GM15510 (cell line): ENCODE data around the gene VIPR2.

Experiments used
- POLR2A ChIP-seq: IDR thresholded peaks from 3 replicates; pipeline ENCODE4 v1.6.1; 2011; ENCODE audit warnings: borderline replicate concordance; ENCODE audit not compliant: insufficient read length; ENCODE audit errors: extremely low read depth

Gene VIPR2

GRCh38 chr7:159001811-159002210 lies 142.9 kb downstream of the VIPR2 start:
- no peak for TF ChIP-seq POLR2A

- TF ChIP-seq POLR2A: no peak
Observed at GRCh38 chr7:159000859-159001435, 143.7 kb downstream of the VIPR2 start.

- no peak for TF ChIP-seq POLR2A
Observed at GRCh38 chr7:159000070-159000469, 144.6 kb downstream of the VIPR2 start.

- TF ChIP-seq POLR2A: no peak
Observed at GRCh38 chr7:158999496-158999895, 145.2 kb downstream of the VIPR2 start.

GRCh38 chr7:158997471-158997870 lies 147.2 kb downstream of the VIPR2 start:
- no peak for TF ChIP-seq POLR2A

GRCh38 chr7:158997110-158997453 lies 147.6 kb downstream of the VIPR2 start:
- TF ChIP-seq POLR2A: no peak

GRCh38 chr7:158996214-158997109 lies 148.2 kb downstream of the VIPR2 start:
- TF ChIP-seq POLR2A: no peak

GRCh38 chr7:158995514-158995913 lies 149.2 kb downstream of the VIPR2 start:
- no peak for TF ChIP-seq POLR2A

GRCh38 chr7:158994687-158995086 lies 150.0 kb downstream of the VIPR2 start:
- no peak for TF ChIP-seq POLR2A

GRCh38 chr7:158993591-158993990 lies 151.1 kb downstream of the VIPR2 start:
- no peak for TF ChIP-seq POLR2A

GRCh38 chr7:158992759-158993158 lies 151.9 kb downstream of the VIPR2 start:
- TF ChIP-seq POLR2A: no peak

GRCh38 chr7:158991824-158992621 lies 152.6 kb downstream of the VIPR2 start:
- no peak for TF ChIP-seq POLR2A

- TF ChIP-seq POLR2A: no peak
Observed at GRCh38 chr7:158988996-158989395, 155.7 kb downstream of the VIPR2 start.

- no peak for TF ChIP-seq POLR2A
Observed at GRCh38 chr7:158988302-158988862, 156.3 kb downstream of the VIPR2 start.

GRCh38 chr7:158987691-158988090 lies 157.0 kb downstream of the VIPR2 start:
- TF ChIP-seq POLR2A: no peak
